Fibroblast of the aortic adventitia (primary cell): Measurements from ENCODE around the gene CAMSAP1. TPM values are rescaled to one million over a fixed set of nuclear protein-coding genes. Genes with fewer than 3 reads are reported as not detected.
"Not testable (repeated sequence)": the region's sequence is repeated elsewhere in the genome, so short reads cannot be mapped to it uniquely, and the experiment has no call there.

ENCODE experiments used
- DNase-seq: peaks from one replicate; pipeline ENCODE4 v3.0.0-alpha.2; 2010; ENCODE audit warnings: low read depth
- H3K4me3 ChIP-seq: 2 replicates; pipeline ENCODE4 v1.5.1; 2011; ENCODE audit warnings: low read depth, mild to moderate bottlenecking, control low read depth, low read length, moderate library complexity
- CTCF ChIP-seq: IDR thresholded peaks from 2 replicates; pipeline ENCODE4 v1.5.1; 2011; ENCODE audit warnings: mild to moderate bottlenecking, low read length, control low read depth, inconsistent platforms; ENCODE audit not compliant: insufficient read depth
- total RNA-seq: library from RNA; depleted of rRNA; stranded (reverse); fragments of >200 nt; gene quantifications from 2 replicates; pipeline ENCODE4 v1.2.3, GENCODE V29; 2012; ENCODE audit warnings: low replicate concordance

CAMSAP1 gene
- total RNA-seq, 1 donor: 15.7 TPM

- no peak for TF ChIP-seq CTCF
- H3K4me3 ChIP-seq: no peak overlapping the region
- peak; percentile 93 for DNase-seq
These were observed 8.5 kb downstream of the CAMSAP1 start for GRCh38 chr9:135898634-135899407.

GRCh38 chr9:135896626-135897025 lies 10.7 kb downstream of the CAMSAP1 start:
- H3K4me3 ChIP-seq: no peak overlapping the region
- TF ChIP-seq CTCF: no peak

GRCh38 chr9:135896205-135896604 lies 11.1 kb downstream of the CAMSAP1 start:
- no peak for DNase-seq
- TF ChIP-seq CTCF: no peak
- no peak overlapping the region for H3K4me3 ChIP-seq

More at GRCh38 chr9:135896626-135897025, 10.7 kb downstream of the CAMSAP1 start:
- DNase-seq: no peak

GRCh38 chr9:135895202-135895848 lies 12.0 kb downstream of the CAMSAP1 start:
- no peak overlapping the region for H3K4me3 ChIP-seq
- no peak for TF ChIP-seq CTCF
- DNase-seq: no peak

GRCh38 chr9:135893104-135893503 lies 14.2 kb downstream of the CAMSAP1 start:
- no peak for TF ChIP-seq CTCF
- H3K4me3 ChIP-seq: no peak overlapping the region
- DNase-seq: no peak

- not testable (repeated sequence) for H3K4me3 ChIP-seq, DNase-seq
These were observed 15.0 kb downstream of the CAMSAP1 start for GRCh38 chr9:135892327-135892726.

- no peak for TF ChIP-seq CTCF
- no peak for DNase-seq
- H3K4me3 ChIP-seq: no peak overlapping the region
These were observed 16.2 kb downstream of the CAMSAP1 start for GRCh38 chr9:135891027-135891631.
